ENCODE results near the gene RBM20.
A peak's percentile ranks its signal among the peaks of the same experiment; 100 is the strongest.

Gene RBM20

DNA sequence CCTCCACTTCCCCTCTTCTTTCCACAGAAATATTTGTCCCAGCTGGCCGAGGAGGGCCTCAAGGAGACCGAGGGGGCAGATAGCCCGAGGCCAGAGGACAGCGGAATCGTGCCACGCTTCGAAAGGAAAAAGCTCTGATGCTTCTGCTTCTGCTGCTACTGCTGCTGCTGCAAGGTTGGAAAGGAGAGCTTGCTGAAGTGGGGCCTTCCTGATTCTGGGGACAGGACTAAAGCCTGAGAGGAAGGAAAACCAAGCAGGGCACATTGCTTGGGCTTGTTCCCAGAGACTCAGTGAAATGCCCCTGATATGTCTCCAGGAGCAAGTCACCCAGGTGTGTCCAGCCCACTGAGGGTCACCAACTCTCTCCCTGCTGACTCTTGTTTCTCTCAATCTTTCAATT lies 191.7 kb downstream of the RBM20 start:
- DNase-seq (ENCODE audit: low spot score): no peak

DNA sequence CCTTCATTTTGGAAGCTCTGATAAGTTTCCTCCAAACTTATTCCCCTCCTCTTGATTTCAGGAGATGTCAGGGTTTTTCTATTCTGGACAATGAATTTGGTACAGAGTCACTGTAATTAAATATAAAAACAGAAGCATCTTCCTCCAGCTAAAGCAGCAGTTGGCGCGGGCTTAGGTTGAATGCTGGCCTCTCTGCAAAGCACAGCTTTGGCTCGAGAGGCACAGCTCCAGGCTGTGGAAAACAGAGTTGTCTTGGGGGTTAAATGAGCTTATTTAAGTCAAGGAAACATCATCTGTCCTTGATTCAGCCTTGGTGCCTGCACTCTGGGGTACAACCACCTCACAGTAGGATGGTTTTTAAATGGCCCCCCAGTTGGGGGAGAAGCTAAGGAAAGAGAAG lies 192.6 kb downstream of the RBM20 start:
- DNase-seq (ENCODE audit: low spot score): no peak

DNA sequence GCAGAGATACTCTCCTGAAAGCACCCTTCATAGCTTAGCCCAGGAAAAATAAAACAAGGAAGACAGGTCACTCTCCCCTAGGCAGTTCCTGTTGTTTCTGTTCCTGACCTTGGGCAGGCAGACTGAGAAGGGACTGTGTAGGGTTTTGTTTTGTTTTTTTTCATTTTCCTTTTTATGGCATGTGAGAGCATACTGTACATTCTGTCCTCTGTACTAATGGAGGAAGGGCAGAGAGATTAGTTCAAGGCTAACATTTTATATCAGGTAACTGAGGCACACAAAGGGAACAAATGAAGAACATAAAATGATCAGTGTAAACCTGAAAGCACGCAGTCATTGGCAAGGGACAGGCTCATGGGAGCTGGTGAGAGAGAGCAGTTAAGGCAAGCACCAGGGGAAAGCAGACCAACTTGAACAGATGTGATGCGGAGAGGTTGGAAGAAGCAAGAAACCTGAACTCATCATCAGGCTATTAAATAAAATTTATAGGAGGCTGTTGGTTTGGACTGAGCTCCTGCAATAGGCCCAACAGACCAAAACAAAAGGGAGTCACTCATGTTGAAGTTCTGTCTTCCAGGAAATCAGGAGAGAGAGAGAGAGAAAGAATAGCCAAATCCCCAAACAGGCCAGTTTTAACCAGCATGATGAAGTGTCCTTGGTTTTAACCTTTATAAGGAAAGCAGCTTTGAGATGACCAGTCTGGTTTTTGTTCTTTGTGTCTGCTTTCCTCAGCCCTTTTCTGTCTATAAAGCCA lies 193.5 kb downstream of the RBM20 start:
- DNase-seq (ENCODE audit: low spot score): no peak

DNA sequence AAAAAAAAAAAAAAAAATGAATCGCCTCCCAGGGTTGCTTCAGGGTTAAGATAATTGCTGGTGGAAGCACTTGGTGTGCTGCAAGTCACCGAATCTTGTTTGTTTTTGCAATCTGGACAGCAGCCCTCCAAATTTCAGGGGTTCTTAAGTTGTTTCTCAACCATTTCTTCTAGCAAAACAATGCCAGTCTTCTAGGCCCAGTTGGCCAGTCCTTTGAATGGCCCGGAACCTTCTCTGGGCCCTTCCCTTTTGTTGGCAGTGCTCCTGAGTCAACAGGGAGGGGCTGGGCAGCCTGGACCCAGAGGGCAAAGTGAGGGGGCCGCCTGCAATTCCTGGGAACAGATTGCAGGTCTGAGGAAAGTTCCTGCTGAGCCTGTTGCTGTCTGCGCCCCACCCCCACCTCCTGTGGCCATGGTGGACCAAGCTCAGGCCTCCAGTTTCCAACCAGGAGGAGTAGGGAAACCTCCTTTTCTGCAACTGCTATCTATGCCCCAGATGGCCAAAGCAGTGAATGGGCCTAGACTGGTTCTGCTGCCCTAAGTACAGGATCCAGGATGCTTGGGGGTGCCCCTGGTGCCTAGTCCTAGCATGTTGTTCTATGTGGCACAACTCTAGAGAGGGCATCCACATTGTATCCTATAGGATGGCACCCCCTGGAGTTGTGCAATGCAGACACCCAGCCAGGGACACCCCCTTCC lies 196.2 kb downstream of the RBM20 start:
- no peak for DNase-seq (ENCODE audit: low spot score)

DNA sequence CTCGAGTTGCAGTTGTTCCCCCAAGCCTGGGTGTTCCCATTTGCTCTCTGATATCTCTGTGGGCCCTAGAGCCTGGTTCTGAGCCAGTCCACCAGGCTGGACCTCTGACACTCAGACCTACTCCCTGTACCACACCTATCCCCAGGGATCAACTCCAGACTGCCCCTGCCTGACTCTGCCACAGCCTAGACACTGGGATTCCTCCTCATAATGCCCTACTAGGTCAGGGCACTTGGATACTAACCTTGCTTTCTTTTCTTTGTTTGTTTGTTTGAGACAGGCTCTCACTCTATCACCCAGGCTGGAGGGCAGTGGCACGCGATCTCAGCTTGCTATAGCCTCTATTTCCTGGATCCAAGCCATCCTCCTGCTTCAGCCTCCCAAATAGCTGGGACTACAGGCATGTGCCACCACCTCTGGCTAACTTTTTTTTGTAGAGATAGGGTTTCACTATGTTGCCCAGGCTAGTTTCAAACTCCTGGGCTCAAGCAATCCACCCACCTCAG lies 196.8 kb downstream of the RBM20 start:
- DNase-seq (ENCODE audit: low spot score): no peak

DNA sequence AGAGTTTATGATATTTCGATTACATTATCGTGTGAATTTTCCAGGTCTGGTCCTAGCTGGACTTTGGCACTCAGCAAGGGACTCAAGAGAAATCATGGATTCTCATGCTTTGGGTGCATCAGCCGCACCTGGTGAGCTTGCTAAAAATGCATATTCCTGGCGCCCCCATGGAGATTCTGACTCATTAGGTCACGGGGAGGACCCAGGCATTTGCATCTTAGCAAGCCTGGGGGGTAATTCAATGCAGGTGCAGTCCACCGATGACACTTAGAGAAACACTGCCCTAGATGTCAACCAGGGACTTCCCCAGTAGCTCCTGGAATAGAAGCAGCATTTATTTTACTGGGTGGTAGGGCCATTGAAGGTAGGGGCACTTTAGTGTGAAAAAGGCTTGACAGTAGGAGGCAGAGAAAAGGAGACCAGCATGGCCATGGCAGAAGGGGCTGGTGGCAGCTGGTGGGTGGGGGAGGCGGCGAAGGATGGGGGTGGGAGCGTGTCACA lies 197.7 kb downstream of the RBM20 start:
- DNase-seq (ENCODE audit: low spot score): no peak

DNA sequence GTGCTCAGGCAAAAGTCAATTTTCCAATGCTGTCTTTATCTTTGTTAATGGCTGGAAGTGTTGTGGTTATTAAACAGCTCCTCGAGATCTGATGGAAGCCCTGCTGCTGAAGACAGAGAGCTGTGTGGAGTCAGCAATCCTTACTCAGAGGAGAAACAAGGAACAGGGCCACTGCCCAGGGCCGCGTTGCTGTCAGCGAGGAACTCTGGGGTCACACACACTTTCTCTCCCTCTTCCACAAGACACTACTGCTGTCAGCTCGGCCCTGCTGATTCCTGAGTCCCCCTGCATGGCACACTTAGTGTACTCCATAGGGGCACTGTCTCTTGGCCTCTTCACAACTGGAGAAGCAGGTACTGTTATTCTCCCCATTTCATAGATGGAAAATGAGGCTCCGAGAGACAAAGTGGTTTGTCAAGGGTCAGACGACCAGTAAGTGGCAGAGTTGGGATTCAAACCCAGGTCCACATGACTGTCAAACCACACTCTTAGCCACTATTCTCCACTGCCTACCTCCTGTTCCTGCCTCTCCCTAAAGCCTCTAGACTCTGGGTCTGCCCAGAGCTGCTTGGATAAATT lies 198.3 kb downstream of the RBM20 start:
- DNase-seq (ENCODE audit: low spot score): no peak

DNA sequence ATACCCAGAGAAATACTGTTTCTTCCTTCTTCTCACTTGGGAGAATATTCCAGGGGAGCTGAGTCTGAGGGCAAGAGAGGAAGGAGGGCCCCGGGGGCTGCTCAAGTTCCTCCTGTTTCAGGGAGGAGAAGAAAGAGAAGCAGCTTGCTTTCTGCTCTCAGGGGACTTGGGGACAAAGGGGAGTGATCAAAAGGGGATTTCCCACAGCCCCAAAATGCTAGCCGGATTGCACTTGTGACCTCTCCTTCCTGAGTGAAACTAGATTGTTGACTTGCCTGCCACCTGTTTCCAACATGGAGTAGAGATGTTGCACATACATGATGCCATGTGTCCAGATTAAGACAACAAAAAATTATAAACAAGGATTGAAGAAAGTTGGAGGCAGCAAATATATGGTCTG lies 198.9 kb downstream of the RBM20 start:
- no peak for DNase-seq (ENCODE audit: low spot score)

DNA sequence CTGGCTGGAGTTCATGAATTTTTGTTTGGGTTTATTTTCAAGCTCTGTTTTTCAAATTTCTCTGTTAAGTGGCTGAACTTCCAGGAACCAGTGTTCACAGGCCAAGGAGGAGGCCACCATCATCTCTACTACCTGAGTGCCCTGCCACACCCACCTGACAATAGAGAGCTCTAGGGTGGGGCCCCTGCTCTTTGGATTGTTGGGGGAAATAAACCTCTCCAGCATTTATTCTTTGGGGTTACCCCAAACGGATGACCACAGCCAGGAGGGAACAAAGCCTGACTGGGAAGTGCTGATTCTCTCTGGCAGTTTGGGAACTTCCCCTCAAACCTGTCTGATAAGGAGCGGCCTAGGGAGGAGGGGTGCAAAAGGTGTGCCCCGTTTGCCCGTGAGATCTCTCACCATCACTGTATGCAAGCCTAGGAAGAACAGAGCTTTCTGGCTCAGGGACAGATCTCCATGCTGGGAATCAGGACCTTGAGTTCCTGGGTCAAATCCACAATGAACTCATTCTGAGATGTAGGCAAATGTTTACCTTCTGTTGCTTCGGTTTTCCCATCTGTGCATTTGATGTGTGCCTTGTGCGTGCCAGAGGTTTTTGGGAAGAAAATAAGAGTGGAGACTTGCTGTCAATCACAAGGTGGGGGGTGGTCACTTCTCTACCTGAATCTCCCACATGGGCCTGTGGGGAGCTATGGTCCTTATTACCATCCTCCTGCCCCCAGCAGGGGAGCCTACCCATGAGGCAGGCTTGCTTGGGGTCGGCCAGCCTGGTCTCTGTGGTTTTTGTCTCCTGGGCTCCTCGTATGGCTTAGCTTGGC lies 199.9 kb downstream of the RBM20 start:
- DNase-seq (ENCODE audit: low spot score): no peak

DNA sequence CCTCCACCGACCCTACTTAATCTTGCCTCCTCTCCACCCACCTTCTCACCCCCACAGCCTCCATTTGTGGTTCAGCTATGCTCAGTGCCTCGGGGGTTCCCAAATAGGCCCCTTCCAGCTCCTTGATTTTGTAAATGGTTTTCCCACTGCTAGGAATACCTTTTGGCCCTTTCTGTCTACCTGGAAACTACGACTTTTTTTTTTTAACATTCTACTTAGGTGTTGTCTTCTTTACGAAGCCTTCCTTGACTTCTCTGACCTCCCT lies 200.4 kb downstream of the RBM20 start:
- no peak for DNase-seq (ENCODE audit: low spot score)

DNA sequence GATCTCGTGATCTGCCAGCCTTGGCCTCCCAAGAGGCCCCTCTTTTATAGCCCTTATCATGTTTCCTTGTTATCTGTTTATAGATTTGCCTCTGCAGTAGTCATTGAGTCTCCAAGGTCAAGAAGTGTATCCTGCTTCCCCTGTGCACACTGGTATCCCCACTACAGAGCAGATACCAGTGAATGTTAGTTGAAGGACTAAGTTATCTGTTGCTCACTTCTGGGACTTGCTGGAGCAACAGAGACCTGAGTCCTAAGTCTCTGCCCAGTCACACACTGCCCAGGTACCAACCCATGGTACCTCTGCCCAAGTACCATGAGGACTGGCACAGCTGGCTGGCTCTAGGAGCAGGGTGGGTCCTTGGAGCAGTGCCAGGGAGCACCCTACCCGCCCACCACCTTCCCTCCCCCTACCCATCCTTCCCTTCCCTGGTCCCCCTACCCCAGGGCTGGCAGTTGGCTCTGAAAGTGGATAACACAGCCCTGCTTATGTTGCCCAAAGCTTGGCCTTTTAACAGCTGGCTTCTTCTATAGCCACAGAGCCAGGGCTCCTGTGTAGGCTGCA lies 201.1 kb downstream of the RBM20 start:
- no peak for DNase-seq (ENCODE audit: low spot score)

DNA sequence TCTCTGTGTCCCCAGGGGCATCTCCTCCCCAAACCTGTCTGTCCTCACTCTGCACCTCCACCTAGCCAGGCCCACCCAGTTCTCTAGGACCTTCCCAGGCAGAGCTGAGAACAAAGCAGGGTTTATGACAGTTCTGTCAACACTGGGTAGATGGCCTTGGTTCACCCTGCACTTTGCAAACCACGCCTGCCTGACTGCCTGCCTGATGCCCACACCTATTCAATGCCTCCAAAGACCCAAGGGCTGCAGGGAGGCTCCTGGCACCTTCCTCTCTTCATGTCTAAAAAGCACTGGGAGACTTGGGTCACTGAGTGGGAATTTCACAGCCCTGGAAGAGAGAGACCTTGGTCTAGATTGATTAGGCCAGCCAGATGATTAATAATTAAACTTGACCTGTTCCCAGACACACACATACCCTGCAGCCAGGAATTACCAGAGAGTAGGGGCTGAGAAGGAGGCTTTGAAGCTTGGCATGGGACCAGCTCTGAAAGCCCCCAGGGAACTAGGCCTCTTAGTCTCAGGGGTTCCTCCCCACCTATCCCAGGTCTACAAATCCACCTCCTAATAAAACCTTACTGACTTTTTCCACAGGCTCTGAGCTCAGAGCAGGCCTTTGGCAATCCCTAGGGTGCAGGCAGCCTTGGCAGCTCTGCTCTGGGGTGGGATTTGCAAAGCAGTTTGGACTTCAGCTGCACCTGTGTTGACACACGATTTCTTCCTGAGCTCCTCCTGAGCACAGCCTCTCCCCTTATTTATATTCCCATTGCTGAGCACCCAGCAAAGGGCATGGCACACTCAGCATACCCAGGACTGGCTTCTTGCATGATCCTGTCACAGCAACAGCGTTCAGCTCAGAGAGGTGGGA lies 201.9 kb downstream of the RBM20 start:
- DNase-seq (ENCODE audit: low spot score): peak; percentile 42

DNA sequence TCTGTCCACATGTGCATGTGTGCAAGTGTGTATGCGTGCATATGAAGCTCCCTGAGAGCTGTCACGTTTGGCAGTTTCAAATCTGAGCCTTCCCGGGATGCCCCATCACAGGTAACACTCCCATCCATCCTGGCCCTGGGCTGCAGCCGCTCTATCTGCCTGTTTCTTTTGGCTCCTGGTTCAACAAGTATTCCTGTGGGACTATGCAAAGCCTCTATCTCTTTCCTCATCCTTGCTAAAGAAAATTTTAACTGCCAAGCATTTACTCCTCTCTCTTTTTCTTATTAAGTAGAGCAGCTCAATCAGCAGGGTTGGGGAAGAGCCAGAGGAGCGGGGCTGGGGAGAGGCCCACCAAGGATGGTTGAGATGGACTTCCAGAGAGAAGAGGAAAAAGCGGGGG lies 203.2 kb downstream of the RBM20 start:
- DNase-seq (ENCODE audit: low spot score): no peak

DNA sequence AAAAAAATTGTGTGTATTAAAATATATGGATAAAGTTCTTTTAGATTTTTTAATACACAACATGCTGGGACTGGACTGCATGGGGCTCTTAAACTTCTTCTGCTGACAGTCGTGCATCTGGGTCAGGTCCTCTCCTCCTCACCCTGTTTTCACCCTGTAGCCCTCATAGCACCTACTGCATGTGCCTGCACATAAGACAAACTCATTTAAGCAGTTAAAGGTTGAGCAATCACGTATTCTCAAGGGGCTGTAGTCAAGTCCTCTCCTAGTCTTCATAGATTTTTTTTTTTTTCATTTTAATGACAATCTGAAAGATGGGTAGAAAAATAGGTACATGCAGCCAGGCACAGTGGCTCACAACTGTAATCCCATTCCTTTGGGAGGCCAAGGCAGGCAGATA lies 204.0 kb downstream of the RBM20 start:
- DNase-seq (ENCODE audit: low spot score): no peak

DNA sequence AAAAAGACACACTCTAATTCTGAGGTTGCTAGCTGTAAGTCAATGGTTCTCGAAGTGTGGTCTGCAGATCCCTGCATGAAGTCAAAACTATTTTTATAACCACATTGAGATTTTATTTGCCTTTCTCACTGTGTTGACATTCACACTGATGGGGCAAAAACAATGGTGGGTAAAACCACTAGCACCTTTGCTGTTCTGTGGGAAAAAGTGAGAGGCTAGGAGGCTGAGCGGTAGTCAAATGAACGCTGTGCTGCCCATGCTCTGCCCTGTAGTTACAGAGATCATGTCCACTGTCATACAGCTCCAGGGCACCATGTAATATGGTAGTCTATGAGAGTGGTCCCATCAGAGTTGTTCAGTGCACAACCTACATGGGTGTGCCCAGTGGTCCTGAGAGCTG lies 206.0 kb downstream of the RBM20 start:
- DNase-seq (ENCODE audit: low spot score): no peak

DNA sequence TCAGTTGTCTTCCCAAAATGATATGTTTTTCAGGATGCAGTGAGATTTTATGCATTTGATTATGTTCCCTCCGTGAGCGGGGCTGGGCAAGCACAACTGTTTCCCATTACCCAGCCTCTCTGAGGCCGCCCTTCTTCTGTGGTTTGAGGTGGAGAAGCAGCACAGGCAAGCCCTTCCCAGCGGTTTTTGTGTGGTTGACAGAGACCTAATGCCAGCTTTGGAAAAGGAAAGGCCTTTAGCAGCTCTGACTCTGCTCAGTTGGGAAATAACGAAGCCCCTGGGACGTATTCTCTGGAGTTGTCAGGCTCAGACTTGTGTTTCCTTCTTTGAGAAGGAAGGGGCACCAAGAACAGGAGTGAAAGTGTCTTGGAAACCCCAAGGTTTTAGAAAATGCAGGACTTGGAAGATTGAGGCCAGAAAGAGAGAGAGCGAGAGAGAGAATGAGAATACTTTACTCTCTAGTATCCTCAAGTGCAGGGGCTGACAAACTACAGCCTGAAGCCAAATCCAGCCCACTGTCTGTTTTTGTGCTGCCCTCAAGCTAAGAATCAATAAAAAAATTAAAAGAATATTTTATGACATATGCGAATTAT lies 207.0 kb downstream of the RBM20 start:
- DNase-seq (ENCODE audit: low spot score): peak; percentile 48

DNA sequence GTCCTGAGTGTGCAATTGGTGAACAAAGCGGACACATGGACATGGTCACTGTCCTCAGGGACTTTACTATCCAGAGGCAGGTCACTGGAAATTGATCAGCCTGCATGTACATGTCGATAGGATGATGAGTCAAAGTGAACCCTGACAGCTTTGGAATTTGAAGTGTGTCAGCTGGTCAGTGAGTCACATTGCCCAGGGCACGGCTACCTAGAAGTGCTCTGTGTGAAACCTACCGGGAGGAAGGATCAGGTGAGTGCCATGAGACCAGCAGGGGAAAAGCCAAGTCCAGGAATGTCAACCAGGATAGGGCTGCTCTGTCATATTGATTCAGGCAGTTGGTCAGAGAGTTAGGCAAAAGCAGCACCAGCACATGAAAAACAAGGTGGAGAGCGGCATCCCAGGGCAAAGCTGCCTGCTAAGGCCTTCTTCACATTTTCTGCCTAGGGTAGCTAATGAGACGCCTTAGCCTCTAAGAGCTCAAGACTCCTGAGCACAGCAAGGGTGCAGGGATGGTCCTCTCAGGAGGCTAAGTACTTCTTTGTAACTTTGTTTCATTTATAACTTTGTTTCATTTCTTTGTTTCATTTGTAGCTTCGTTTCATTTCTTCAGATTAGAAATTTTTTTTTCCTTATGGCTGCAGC lies 208.2 kb downstream of the RBM20 start:
- peak; percentile 62 for DNase-seq (ENCODE audit: low spot score)

DNA sequence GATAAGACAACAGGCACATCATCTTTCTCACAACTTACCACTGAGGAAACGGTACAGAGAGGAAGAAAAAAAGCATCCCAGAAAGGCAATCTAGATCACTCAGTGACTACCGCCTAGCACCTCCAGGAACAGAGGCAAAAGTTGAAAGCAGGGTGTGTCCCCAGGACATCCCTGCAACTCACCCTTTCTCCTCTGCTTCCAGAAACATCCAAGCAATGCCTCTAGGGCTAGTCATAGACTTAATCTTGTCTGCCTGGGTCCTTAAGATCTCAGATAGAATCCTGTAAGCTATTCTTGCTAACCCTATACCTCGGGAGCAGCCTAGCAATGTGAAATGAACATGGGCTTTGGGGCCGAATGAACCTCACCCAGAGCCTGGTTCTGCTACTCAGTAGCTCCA lies 208.8 kb downstream of the RBM20 start:
- DNase-seq (ENCODE audit: low spot score): no peak

DNA sequence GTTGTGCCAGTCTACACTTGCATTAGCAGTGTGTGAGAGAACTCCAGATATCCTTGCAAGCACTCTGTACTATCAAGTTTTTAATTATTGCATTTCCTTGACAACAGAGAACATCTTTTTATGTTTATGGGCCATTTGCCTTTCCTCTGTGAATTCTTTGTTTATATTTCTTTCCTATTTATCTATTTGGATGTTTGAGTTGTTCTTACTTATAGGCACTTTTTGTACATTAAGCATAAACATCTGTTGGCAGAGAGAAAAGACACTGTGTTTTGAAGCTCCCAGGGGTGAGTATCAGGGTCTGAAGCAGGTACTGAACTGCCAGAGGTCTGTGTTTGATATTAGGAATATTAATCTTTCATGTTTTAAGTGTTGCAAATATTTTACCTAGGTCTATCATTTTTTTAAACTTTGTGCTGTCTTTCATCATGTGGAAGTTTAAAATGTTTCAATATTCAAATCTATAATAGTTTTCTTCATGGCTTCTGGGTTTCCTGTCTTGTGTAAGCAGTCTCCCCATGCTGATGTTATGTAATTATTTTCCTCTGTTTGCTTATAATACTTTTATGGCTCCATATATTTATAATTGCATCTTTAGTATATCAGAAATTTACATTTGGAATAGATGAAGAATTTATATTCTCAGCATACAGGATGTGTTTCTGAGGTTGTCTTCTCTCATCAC lies 209.9 kb downstream of the RBM20 start:
- DNase-seq (ENCODE audit: low spot score): no peak
